ENCODE measurements around the gene ARHGAP21.

GRCh38 chr10:24554036-24554435 lies 169.7 kb downstream of the ARHGAP21 start:
- no peak for TF ChIP-seq CTCF (conservative IDR thresholded peaks at IDR 0.05; ENCODE audit: low read length)
- no peak for TF ChIP-seq EZH2phosphoT487 (IDR thresholded peaks at IDR 0.05; ENCODE audit: borderline replicate concordance)

Measured in Loucy (cell line).